Osteoblast (primary cell): ENCODE measurements around the gene NR2F1-AS1. TPM values are rescaled to one million over a fixed set of nuclear protein-coding genes. Genes with fewer than 3 reads are reported as not detected.

Source experiments
- DNase-seq: peaks from one replicate; pipeline ENCODE4 v3.0.0; 2011; ENCODE audit warnings: low spot score, mixed read lengths; ENCODE audit not compliant: insufficient read length; ENCODE audit errors: missing footprints
- H2AFZ ChIP-seq: 2 replicates; pipeline ENCODE4 v1.6.0; 2011; ENCODE audit warnings: mild to moderate bottlenecking, low read length
- H3K27ac ChIP-seq: 2 replicates; pipeline ENCODE4 v1.5.1; 2011; ENCODE audit warnings: mild to moderate bottlenecking, low read depth, low read length, moderate library complexity
- H3K27me3 ChIP-seq: 2 replicates; pipeline ENCODE4 v1.6.0; 2012; ENCODE audit warnings: mild to moderate bottlenecking, control low read depth, inconsistent platforms, low read length, moderate library complexity; ENCODE audit not compliant: insufficient read depth
- H3K36me3 ChIP-seq: 2 replicates; pipeline ENCODE4 v1.5.1; 2011; ENCODE audit warnings: mild to moderate bottlenecking, low read length, control low read depth, moderate library complexity; ENCODE audit not compliant: insufficient read depth
- H3K4me1 ChIP-seq: 2 replicates; pipeline ENCODE4 v1.5.1; 2011; ENCODE audit warnings: mild to moderate bottlenecking, low read length, control low read depth, moderate library complexity; ENCODE audit not compliant: insufficient read depth
- H3K4me2 ChIP-seq: 2 replicates; pipeline ENCODE4 v1.6.0; 2011; ENCODE audit warnings: mild to moderate bottlenecking, low read length; ENCODE audit not compliant: insufficient read depth
- H3K4me3 ChIP-seq: fragments of 200-600 bp; sonication (generic); 3 replicates; pipeline ENCODE4 v1.5.1; 2012; ENCODE audit warnings: mild to moderate bottlenecking, low read length, inconsistent platforms; ENCODE audit not compliant: insufficient read depth
- H3K79me2 ChIP-seq: 2 replicates; pipeline ENCODE4 v1.6.0; 2012; ENCODE audit warnings: mild to moderate bottlenecking, low read length, control low read depth, inconsistent platforms; ENCODE audit not compliant: insufficient read depth
- H3K9me3 ChIP-seq: 2 replicates; pipeline ENCODE4 v1.5.1; 2011; ENCODE audit warnings: low read depth, low read length, control low read depth
- H4K20me1 ChIP-seq: 2 replicates; pipeline ENCODE4 v1.6.0; 2012; ENCODE audit warnings: mild to moderate bottlenecking, low read length, control low read depth; ENCODE audit not compliant: insufficient read depth
- total RNA-seq: library from RNA; depleted of rRNA; stranded (reverse); fragments of >200 nt; gene quantifications from 2 replicates; pipeline ENCODE4 v1.2.3, GENCODE V29; 2012
- TF ChIP-seq, protein P1 (sequence below): IDR thresholded peaks from 2 replicates; pipeline ENCODE4 v1.5.1; 2011; ENCODE audit warnings: mild to moderate bottlenecking, low read depth, low read length, moderate library complexity; ENCODE audit errors: extremely low read depth

The NR2F1-AS1 gene
- total RNA-seq, 1 donor = 15.9 TPM

DNA sequence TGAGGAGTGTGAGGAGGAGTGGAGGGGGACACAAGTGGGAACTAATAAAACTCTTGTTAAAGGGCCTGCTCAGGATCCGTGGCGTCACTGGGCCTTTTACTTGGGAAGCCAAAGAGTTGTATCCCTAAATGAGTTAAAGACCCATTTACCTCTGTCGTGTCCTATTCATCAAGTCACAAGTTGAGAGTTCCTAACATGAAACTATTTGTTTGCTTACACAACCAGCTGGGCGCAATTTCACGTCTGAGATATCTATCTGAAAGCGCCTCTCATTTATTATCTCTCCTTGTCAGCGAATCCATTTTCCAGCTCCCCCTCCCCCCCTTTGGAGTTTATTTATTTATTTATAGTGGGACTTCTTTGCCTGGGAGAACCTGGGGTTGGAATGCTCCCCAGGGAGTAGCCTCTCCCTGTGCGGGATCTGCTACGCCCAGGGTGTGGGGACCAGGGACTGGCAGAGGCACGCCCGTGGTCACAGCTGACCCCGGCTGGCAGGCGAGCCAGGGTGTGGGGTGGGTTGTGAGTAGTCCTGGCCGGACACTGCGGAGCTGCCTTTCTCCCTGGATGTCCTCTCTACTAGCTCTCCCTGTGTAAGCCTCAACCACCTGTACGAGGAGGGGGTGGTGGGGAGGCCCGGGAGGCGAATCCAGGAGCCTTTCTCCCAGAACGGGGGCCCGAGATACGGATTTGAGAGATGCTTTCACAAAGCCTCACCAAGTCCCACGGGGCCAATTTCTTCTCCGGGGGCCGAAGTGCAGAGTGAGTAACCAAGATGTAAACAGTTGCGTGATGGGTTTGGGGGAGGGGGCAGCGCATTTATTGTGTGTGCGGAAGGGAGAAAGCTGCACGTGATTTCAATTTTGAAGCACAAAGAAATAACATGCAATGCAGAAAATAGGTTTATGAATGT, 17.3 kb upstream of the NR2F1-AS1 start:
- no peaks in the 10 kb centered on the region for H3K79me2 ChIP-seq
- peaks cover 54% of the 10 kb centered on the region for H3K27me3 ChIP-seq
- H4K20me1 ChIP-seq = no peaks in the 10 kb centered on the region
- no peaks in the 10 kb centered on the region for H3K4me1 ChIP-seq
- TF ChIP-seq, protein P1, sequence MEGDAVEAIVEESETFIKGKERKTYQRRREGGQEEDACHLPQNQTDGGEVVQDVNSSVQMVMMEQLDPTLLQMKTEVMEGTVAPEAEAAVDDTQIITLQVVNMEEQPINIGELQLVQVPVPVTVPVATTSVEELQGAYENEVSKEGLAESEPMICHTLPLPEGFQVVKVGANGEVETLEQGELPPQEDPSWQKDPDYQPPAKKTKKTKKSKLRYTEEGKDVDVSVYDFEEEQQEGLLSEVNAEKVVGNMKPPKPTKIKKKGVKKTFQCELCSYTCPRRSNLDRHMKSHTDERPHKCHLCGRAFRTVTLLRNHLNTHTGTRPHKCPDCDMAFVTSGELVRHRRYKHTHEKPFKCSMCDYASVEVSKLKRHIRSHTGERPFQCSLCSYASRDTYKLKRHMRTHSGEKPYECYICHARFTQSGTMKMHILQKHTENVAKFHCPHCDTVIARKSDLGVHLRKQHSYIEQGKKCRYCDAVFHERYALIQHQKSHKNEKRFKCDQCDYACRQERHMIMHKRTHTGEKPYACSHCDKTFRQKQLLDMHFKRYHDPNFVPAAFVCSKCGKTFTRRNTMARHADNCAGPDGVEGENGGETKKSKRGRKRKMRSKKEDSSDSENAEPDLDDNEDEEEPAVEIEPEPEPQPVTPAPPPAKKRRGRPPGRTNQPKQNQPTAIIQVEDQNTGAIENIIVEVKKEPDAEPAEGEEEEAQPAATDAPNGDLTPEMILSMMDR = no peak
- H3K4me2 ChIP-seq = peak overlapping the region; percentile 21
- no peaks in the 10 kb centered on the region for H3K9me3 ChIP-seq
- no peak for DNase-seq
- peaks cover 6% of the 10 kb centered on the region for H3K36me3 ChIP-seq
- H3K4me3 ChIP-seq = no peak overlapping the region
- H3K27ac ChIP-seq = no peak overlapping the region
- H2AFZ ChIP-seq = no peak overlapping the region

DNA sequence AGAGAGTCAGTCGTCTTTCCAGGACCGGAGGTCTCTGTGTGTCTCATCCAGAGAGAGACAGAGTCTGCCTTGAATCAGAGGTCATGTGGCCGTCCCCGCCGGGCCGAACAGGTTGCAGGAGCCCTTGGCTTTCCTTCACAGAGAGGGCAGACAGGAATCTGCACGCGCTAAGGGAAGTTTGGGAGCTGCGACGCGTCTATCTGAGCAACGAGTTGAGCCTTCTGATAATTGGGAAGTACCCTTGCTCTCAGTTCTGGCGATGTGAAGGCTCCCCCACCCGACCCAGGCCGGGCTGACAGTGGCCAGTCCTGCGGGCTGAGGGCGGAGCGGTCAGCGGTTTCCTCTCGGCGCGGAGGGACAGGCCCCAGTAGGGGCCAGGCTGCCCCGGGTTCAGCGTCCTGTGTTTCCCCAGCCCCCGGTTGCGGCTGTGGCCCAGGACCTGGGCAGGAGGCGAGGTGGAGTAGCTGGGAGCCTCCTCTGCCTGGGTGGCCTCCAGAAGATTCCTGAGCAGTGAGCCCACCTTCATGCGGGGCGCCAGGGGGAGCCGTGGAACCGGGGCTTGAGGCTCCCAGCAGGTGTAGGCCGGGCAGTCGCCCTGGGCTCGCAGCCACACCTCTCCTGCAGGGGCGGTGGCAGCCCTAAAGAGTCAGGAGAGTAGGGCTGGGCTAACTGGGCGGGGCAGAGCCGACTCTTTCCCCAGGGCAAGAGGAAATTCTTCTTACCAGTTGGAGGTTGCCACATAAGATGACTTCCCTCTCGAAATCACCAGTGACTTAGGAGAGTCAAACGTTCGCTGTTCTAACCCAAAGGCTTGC, 15.9 kb upstream of the NR2F1-AS1 start:
- TF ChIP-seq, protein P1 = no peak
- Histone ChIP-seq H3K4me2 (peak overlapping the region; percentile 48), H3K27me3 (peaks cover 43% of the 10 kb centered on the region), H3K79me2 (peaks cover 7% of the 10 kb centered on the region), H4K20me1 (peaks cover 6% of the 10 kb centered on the region), H3K27ac (no peak overlapping the region), H3K36me3 (peaks cover 6% of the 10 kb centered on the region), H2AFZ (peak overlapping the region; percentile 29), H3K9me3 (no peaks in the 10 kb centered on the region), H3K4me1 (no peaks in the 10 kb centered on the region), H3K4me3 (peak overlapping the region; percentile 20)
- DNase-seq = no peak

DNA sequence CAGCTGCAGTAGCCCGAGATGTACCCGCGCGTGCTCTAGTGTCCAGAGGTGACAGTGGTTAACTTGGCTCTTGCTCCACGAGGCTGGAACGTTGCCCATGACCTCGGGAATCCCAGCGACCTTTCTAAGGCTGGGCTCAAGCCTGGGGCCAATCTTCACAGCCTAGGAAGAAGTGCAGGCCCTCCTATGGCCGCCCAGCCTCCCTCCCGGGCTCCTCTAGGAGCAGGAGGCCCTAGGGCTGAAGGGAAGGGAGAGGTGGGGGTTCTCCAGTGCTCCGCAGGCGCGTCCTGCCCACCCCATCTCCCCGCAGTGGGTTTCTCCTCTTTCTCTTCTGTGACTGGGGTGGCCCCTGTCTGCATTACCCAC, 15.3 kb upstream of the NR2F1-AS1 start:
- no peak for DNase-seq
- Histone ChIP-seq H3K27me3 (peaks cover 37% of the 10 kb centered on the region), H3K36me3 (peaks cover 6% of the 10 kb centered on the region), H3K79me2 (peaks cover 13% of the 10 kb centered on the region), H4K20me1 (peaks cover 9% of the 10 kb centered on the region), H2AFZ (no peak overlapping the region), H3K4me1 (no peaks in the 10 kb centered on the region), H3K4me3 (no peak overlapping the region), H3K27ac (no peak overlapping the region), H3K4me2 (peak overlapping the region; percentile 48), H3K9me3 (no peaks in the 10 kb centered on the region)
- TF ChIP-seq, protein P1 = no peak
